HepG2 (cell line): ENCODE data around the gene DENND4C. TPM values are rescaled to one million over a fixed set of nuclear protein-coding genes. Genes with fewer than 3 reads are reported as not detected.
A peak's percentile ranks its signal among the peaks of the same experiment; 100 is the strongest.

ENCODE experiments used
- ATAC-seq: fragments of 200-7000 bp; cut with Tn5 transposase; 3 replicates; pipeline ENCODE4 v1.9.1; 2020; ENCODE audit warnings: mild to moderate bottlenecking, moderate library complexity
- BruUV-seq: library from RNA; stranded (reverse); fragments of 400-500 nt; replicated peaks from 2 replicates; lab custom pipeline; 2021; lab: Mats Ljungman, UMichigan
- CTCF ChIA-PET: fragments of 300-600 bp; formaldehyde crosslinking; extraction: SDS; loops from one replicate; lab custom pipeline; 2021; ENCODE audit warnings: low total read pairs, inconsistent platforms, low intra/inter-chr PET ratio; lab: Yijun Ruan, JAX
- POLR2A ChIA-PET: fragments of 350-600 bp; sonication (Branson Sonifier 250); formaldehyde crosslinking; loops from one replicate; lab custom pipeline; 2020; ENCODE audit warnings: antibody characterized with exemption, inconsistent platforms; lab: Yijun Ruan, JAX
- DNase-seq: peaks from one replicate; pipeline ENCODE4 v3.0.0-alpha.2; 2015; ENCODE audit warnings: low spot score
- FAIRE-seq: peaks from 3 replicates; lab custom pipeline; 2011; peaks lifted over from hg19 to GRCh38; lab: Jason Lieb, UNC
- H2AFZ ChIP-seq: one replicate; pipeline ENCODE4 v1.6.1; 2011; ENCODE audit warnings: low read length, inconsistent platforms
- H3K27ac ChIP-seq: fragments of 300-600 bp; 3 replicates; pipeline ENCODE4 v1.8.0; 2011; ENCODE audit warnings: mixed run types, mild to moderate bottlenecking, mixed read lengths, low read length, inconsistent platforms; ENCODE audit not compliant: insufficient read depth; ENCODE audit errors: extremely low read length
- H3K27me3 ChIP-seq, 2 experiments: fragments of 200-600 bp in 1 of 2; 2 replicates in 1 of 2; 3 replicates in 1 of 2; pipeline versions ENCODE4 v1.6.0 to v1.8.0; 2011; ENCODE audit warnings: low read length in 2 of 2, mild to moderate bottlenecking in 2 of 2, moderate library complexity in 2 of 2, inconsistent platforms in 1 of 2; ENCODE audit not compliant: insufficient read depth in 2 of 2, control insufficient read depth in 1 of 2
- H3K36me3 ChIP-seq, 2 experiments: fragments of 200-600 bp in 1 of 2; replicated peaks in 1 of 2; 2 replicates in 1 of 2; 3 replicates in 1 of 2; pipeline versions ENCODE4 v1.5.1 to v1.8.0; 2011; ENCODE audit warnings: low read length in 2 of 2, inconsistent platforms in 1 of 2; ENCODE audit not compliant: insufficient read depth in 2 of 2, control insufficient read depth in 1 of 2
- H3K4me1 ChIP-seq: 2 replicates; pipeline ENCODE4 v1.5.1; 2012; ENCODE audit warnings: low read length, inconsistent platforms; ENCODE audit not compliant: insufficient read depth
- H3K4me2 ChIP-seq: 2 replicates; pipeline ENCODE4 v1.6.0; 2011; ENCODE audit warnings: low read depth, low read length, inconsistent platforms
- H3K4me3 ChIP-seq, 3 experiments: fragments of 200-600 bp in 1 of 3; sonication (generic), shearing (Covaris generic) in 1 of 3; replicated peaks in 1 of 3; 2 replicates each; pipeline ENCODE4 v1.5.1; 2011 to 2016; ENCODE audit warnings: low read length in 3 of 3, inconsistent platforms in 2 of 3, low read depth in 2 of 3, mild to moderate bottlenecking in 2 of 3, control low read depth in 1 of 3, mixed read lengths in 1 of 3; ENCODE audit not compliant: insufficient read depth in 1 of 3
- H3K79me2 ChIP-seq: one replicate; pipeline ENCODE4 v1.6.1; 2011; ENCODE audit warnings: low read length, inconsistent platforms; ENCODE audit not compliant: insufficient read depth
- H3K9ac ChIP-seq: 2 replicates; pipeline ENCODE4 v1.6.0; 2011; ENCODE audit warnings: mild to moderate bottlenecking, low read depth, low read length, inconsistent platforms; ENCODE audit not compliant: insufficient read depth
- H3K9me3 ChIP-seq: 2 replicates; pipeline ENCODE4 v1.5.1; 2012; ENCODE audit warnings: mild to moderate bottlenecking, low read length
- H4K20me1 ChIP-seq: 2 replicates; pipeline ENCODE4 v1.6.0; 2011; ENCODE audit warnings: inconsistent platforms, mild to moderate bottlenecking, low read length, moderate library complexity; ENCODE audit not compliant: insufficient read depth
- FIP1L1 ChIP-seq: fragments of 200-400 bp; formaldehyde crosslinking; IDR thresholded peaks from 2 replicates; pipeline ENCODE4 v1.6.1; 2018; ENCODE audit warnings: low read depth, mild to moderate bottlenecking, low read length, moderate library complexity, borderline replicate concordance; ENCODE audit not compliant: insufficient read depth
- KDM1A ChIP-seq: IDR thresholded peaks from 2 replicates; pipeline ENCODE4 v1.6.1; 2016; ENCODE audit warnings: missing compliant biosample characterization
- POLR2AphosphoS5 ChIP-seq: IDR thresholded peaks from 2 replicates; pipeline ENCODE4 v1.6.1; 2012; ENCODE audit warnings: low read depth, low read length
- RNF2 ChIP-seq: fragments of 450-650 bp; conservative IDR thresholded peaks from 2 replicates; pipeline ENCODE4 v1.6.1; 2016; ENCODE audit warnings: low read depth
- XRCC5 ChIP-seq: fragments of 200-400 bp; formaldehyde crosslinking; optimal IDR thresholded peaks from 2 replicates; pipeline ENCODE3; 2017; ENCODE audit warnings: mild to moderate bottlenecking, low read length
- ZMYM3 ChIP-seq: sonication (generic); formaldehyde crosslinking; IDR thresholded peaks from 2 replicates; pipeline ENCODE4 v1.5.1; 2020; ENCODE audit warnings: mild to moderate bottlenecking, missing genetic modification reagents
- ZNF280D ChIP-seq: sonication (generic); formaldehyde crosslinking; IDR thresholded peaks from 2 replicates; pipeline ENCODE4 v1.5.1; 2020; ENCODE audit warnings: mild to moderate bottlenecking, missing genetic modification reagents
- ZNF644 ChIP-seq: IDR thresholded peaks from 2 replicates; pipeline ENCODE4 v1.6.1; 2016; ENCODE audit warnings: low read depth
- WGBS: methylation state at CpG from one replicate; pipeline ENCODE4 v1.1.6; 2017; ENCODE audit warnings: low lambda C conversion rate; 5-methylcytosine and 5-hydroxymethylcytosine counted together
- in situ Hi-C: cut with HindIII; loops from 2 replicates; pipeline ENCODE4 v1.10.0; 2017; ENCODE audit warnings: low pct_unique_long_range_greater_than_20kb; ENCODE audit not compliant: extremely low pct_ligation_motif_present
- intact Hi-C: fragments of 100-400 bp; cut with micrococcal nuclease; formaldehyde crosslinking; loops from one replicate; pipeline ENCODE4 v1.10.0; 2022; ENCODE audit not compliant: unreplicated experiment
- polyA plus RNA-seq, 8 experiments: library from polyadenylated mRNA; depleted of rRNA in 3 of 8; stranded (reverse) in 7 of 8; unstranded in 1 of 8; fragments of >200 nt; fragmentation: Illumina TruSeq in 4 of 8; extraction: Trizol in 4 of 8; gene quantifications; 2 replicates each; pipeline versions ENCODE4 v1.2.1 to v1.2.3, GENCODE V29; 2011 to 2016; ENCODE audit warnings: low read depth in 4 of 8, missing spikeins in 1 of 8, mixed read lengths in 1 of 8; ENCODE audit not compliant: insufficient read depth in 1 of 8
- total RNA-seq, 5 experiments: library from RNA; depleted of rRNA; stranded (reverse); fragments of >200 nt; fragmentation: Illumina TruSeq; extraction: Trizol; gene quantifications; 2 replicates each; pipeline ENCODE4 v1.2.3, GENCODE V29; 2016; ENCODE audit warnings: low read depth in 1 of 5
- TF ChIP-seq, protein P1 (sequence below), 2 experiments: sonication (generic) in 1 of 2; formaldehyde crosslinking in 1 of 2; IDR thresholded peaks; 2 replicates each; pipeline versions ENCODE4 v1.6.1 to v1.9.0; 2014 to 2022; ENCODE audit warnings: antibody characterized with exemption in 1 of 2, borderline replicate concordance in 1 of 2, inconsistent platforms in 1 of 2, low read depth in 1 of 2, missing genetic modification reagents in 1 of 2

DENND4C gene
- total and polyA plus RNA-seq, 2 of the 13 experiments (the other 11 are each of a cell fraction or from before 2014, with no cell fraction given) = 19.1 to 27.2 TPM

DNA sequence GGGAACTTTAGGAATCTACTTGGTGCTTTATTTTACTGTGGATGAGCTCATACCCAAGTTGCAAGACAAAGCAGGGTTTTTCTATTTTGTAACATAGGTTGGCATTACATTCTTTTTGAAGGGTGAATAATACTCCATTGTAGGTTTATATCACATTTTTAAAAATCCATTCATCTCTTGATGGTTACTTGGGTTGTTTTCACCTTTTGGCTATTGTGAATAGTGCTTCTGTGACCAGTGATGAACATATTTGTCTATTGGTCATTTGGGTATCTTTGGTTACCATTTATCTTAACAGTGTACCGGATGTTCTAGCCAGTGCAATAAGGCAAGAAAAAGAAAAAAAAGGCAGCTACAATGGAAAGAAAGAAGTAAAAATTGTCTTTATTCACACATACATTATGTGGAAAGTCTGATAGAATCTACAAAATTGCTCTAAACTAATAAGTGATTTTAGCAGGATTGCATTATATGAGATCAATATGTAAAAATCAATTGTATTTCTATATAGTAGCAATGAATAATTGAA is 40.0 kb downstream of the DENND4C start:
- ChIA-PET POLR2A (no interaction called here), CTCF (no interaction called here)
- H3K36me3 ChIP-seq = peaks cover 0 to 1% of the 10 kb centered on the region in 2 experiments; a peak in 1 of 5 replicates
- H3K4me3 ChIP-seq = no peak overlapping the region
- ATAC-seq (no peak), DNase-seq (no peak), FAIRE-seq (no peak)
- TF ChIP-seq KDM1A (CRISPR knock-in tag) = peak; percentile 10; the same call in 1 of the 2 replicates
- TF ChIP-seq XRCC5 = no peak
- TF ChIP-seq ZNF280D (CRISPR knock-in tag) = peak; percentile 84; the same call in 1 of the 2 replicates
- peaks cover 12% of the 10 kb centered on the region for H4K20me1 ChIP-seq
- 0 out of 2 replicates have a peak, but pooled peaks cover 8% of the 10 kb centered on the region for H3K4me1 ChIP-seq
- peaks cover 58% of the 10 kb centered on the region for H3K79me2 ChIP-seq
- no peak overlapping the region for H3K9ac ChIP-seq
- peaks cover 10% of the 10 kb centered on the region for H3K9me3 ChIP-seq
- no peak overlapping the region for H2AFZ ChIP-seq
- H3K27me3 ChIP-seq = no peaks in the 10 kb centered on the region
- no peak overlapping the region for H3K27ac ChIP-seq
- H3K4me2 ChIP-seq = no peak overlapping the region
- in situ Hi-C loops = no loop called here
- no TSS peak for BruUV-seq
- WGBS = 95% methylated on average over 1 of the region's 1 CpG
- intact Hi-C loops = no loop called here

- no peak overlapping the region for H3K27ac ChIP-seq
- H2AFZ ChIP-seq = no peak overlapping the region
- DNase-seq (no peak), ATAC-seq (no peak), FAIRE-seq (no peak)
- intact Hi-C loops (no loop called here), in situ Hi-C loops (no loop called here)
- 0 out of 2 replicates have a peak, but pooled peaks cover 8% of the 10 kb centered on the region for H3K4me1 ChIP-seq
- whole genome bisulfite sequencing = 94% methylated on average over 4 of the region's 4 CpGs
- H3K36me3 ChIP-seq = peaks cover under 1 to 1% of the 10 kb centered on the region in 2 experiments; a peak in 1 of 5 replicates
- BruUV-seq = no TSS peak
- H3K27me3 ChIP-seq = no peaks in the 10 kb centered on the region
- no peak overlapping the region for H3K4me2 ChIP-seq
- ChIA-PET POLR2A (no interaction called here), CTCF (no interaction called here)
- peaks cover 58% of the 10 kb centered on the region for H3K79me2 ChIP-seq
- H4K20me1 ChIP-seq = peaks cover 12% of the 10 kb centered on the region
- H3K4me3 ChIP-seq = no peak overlapping the region
- no peak overlapping the region for H3K9ac ChIP-seq
- H3K9me3 ChIP-seq = peaks cover 10% of the 10 kb centered on the region
- TF ChIP-seq ZNF644 (CRISPR knock-in tag) (no peak), RNF2 (no peak), FIP1L1 (no peak), ZMYM3 (CRISPR knock-in tag) (no peak), POLR2AphosphoS5 (no peak)
- TF ChIP-seq, protein P1, sequence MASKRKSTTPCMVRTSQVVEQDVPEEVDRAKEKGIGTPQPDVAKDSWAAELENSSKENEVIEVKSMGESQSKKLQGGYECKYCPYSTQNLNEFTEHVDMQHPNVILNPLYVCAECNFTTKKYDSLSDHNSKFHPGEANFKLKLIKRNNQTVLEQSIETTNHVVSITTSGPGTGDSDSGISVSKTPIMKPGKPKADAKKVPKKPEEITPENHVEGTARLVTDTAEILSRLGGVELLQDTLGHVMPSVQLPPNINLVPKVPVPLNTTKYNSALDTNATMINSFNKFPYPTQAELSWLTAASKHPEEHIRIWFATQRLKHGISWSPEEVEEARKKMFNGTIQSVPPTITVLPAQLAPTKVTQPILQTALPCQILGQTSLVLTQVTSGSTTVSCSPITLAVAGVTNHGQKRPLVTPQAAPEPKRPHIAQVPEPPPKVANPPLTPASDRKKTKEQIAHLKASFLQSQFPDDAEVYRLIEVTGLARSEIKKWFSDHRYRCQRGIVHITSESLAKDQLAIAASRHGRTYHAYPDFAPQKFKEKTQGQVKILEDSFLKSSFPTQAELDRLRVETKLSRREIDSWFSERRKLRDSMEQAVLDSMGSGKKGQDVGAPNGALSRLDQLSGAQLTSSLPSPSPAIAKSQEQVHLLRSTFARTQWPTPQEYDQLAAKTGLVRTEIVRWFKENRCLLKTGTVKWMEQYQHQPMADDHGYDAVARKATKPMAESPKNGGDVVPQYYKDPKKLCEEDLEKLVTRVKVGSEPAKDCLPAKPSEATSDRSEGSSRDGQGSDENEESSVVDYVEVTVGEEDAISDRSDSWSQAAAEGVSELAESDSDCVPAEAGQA (IDR thresholded peaks at IDR 0.05; ENCODE audit: low read depth) = no peak
- TF ChIP-seq, protein P1 (CRISPR knock-in tag; IDR thresholded peaks at IDR 0.05; ENCODE audit: borderline replicate concordance) = no peak
Observed at GRCh38 chr9:19271081-19271480, 40.6 kb downstream of the DENND4C start.
